ENCODE data around the gene RYR1.
A peak's percentile ranks its signal among the peaks of the same experiment; 100 is the strongest.
"Not testable (repeated sequence)": the region's sequence is repeated elsewhere in the genome, so short reads cannot be mapped to it uniquely, and the experiment has no call there.

Gene RYR1

DNA sequence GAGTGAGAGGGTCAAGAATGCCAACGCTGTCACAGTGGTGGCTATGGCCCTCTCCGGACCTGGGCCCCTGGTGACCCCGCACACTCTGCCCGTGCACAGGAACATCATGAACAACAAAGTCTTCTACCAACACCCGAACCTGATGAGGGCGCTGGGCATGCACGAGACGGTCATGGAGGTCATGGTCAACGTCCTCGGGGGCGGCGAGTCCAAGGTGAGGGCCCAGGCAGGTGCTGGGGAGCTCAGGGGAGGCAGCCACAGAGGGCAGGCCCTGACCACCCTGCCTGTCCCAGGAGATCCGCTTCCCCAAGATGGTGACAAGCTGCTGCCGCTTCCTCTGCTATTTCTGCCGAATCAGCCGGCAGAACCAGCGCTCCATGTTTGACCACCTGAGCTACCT, 62.6 kb downstream of the RYR1 start:
- DNase-seq: no peak

DNA sequence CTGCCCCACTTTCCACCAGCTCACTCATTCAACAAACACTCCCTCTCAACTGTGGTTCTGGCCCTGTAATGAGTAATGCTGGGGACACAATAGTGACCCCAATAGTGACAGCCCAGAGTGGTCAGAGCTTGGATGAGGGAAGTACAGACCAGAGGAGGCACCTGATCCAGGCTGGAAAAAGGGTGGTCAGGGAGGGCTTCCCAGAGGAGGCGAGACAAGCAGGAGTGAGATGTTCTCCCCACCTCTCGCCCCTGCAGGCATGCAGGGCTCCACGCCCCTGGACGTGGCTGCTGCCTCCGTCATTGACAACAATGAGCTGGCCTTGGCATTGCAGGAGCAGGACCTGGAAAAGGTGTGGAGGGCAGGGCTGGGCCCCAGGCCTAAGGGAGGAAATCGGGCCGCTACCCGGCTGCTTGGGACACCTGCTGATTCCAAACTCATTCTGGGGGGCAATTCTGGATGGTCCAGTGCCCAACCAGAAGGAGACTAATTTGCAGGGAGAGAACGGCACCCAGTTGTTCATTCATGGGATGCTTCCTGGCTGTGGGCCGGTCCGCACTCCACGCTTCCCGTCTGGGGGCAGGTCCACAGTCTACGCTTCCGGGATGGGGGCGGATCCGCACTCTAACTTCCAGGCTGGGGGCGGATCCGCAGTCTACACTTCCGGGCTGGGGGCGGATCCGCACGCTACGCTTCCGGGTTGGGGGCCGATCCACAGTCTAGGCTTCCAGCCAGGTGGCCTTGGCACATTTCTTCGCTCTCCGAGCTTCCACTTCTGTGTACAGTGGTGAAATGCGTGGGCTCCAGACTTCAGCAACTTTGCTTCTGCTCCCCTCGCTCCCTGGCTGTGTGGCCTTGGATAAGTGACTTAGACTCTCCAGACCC, 63.4 kb downstream of the RYR1 start:
- DNase-seq: no peak

DNA sequence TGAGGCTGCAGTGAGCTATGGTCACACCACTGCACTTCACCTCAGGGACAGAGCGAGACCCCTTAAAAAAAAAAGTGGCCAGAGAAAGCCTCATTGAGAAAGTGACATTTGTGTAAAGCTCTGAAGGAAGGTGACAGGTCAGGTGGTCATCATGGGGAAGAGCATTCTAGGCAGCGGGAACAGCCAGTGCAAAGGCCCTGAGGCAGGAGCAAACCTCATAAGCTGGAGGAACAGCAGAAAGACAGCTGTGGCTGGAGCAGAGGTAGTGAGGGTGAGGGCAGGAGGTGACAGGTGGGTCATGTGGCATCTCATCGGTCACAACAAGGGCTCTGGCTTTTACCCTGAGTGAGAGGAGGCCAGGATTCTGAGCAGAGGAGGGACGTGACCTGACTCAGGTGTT, 64.4 kb downstream of the RYR1 start:
- DNase-seq: no peak

DNA sequence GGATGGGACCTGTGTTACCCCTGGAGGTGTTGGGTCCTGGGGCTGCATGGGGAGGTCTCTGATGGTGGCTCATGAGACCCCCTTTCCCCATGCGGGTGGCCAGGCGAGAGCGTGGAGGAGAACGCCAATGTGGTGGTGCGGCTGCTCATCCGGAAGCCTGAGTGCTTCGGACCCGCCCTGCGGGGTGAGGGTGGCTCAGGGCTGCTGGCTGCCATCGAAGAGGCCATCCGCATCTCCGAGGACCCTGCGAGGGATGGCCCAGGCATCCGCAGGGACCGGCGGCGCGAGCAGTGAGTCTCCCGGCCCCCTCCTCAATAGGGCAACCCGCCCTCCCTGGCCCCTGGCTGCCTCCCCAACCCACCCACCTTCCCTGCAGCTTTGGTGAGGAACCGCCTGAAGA, 66.0 kb downstream of the RYR1 start:
- DNase-seq: no peak

DNA sequence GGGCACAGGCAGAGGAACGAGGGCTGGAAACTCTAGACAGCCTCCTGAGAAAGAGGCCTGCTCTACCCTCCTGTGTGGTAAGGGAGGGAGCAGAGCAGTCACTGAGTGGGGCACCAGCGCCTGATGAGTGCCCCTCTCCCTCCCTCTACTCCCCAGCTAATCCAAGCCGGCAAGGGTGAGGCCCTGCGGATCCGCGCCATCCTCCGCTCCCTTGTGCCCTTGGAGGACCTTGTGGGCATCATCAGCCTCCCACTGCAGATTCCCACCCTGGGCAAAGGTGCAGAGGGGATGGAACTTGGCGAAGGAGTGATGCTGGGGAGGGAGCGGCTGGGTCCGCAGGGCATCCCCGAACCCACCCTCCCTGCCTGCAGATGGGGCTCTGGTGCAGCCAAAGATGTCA, 67.0 kb downstream of the RYR1 start:
- DNase-seq: no peak

DNA sequence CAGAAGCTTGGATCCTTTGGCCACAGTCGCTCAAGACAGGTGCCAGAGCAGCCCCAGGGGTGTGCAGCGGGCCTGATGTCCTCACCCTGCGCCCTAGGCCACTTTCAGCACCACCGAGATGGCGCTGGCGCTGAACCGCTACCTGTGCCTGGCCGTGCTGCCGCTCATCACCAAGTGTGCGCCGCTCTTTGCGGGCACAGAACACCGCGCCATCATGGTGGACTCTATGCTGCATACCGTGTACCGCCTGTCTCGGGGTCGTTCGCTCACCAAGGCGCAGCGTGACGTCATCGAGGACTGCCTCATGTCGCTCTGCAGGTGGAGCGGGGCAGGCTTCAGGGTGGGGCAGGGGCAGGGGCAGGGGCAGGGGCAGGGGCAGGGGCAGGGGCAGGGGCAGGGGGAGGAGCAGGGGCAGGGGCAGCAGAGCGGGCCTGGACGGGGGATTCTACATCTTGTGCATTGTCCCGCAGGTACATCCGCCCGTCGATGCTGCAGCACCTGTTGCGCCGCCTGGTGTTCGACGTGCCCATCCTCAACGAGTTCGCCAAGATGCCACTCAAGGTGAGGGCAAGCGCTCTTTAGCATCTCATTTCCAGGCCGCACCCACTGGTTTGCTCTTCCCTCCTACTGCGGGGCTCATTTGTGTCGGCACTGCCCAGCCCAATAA, 69.1 kb downstream of the RYR1 start:
- no peak for DNase-seq

DNA sequence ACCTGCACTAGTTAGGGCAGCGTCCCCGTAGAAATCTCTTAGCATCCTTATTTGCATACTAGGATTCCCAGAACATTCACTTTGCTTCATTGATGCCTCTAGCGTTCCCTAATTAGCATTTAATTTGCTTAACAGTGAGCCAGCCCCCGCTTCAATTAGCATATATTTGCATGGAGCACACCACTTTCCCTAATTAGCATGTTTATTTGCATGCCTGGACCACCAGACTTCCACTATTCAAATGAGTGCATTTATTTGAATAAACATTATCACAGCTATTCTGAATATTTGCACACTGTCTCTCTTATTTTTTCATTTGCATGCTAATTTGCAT, 69.6 kb downstream of the RYR1 start:
- no peak for DNase-seq

DNA sequence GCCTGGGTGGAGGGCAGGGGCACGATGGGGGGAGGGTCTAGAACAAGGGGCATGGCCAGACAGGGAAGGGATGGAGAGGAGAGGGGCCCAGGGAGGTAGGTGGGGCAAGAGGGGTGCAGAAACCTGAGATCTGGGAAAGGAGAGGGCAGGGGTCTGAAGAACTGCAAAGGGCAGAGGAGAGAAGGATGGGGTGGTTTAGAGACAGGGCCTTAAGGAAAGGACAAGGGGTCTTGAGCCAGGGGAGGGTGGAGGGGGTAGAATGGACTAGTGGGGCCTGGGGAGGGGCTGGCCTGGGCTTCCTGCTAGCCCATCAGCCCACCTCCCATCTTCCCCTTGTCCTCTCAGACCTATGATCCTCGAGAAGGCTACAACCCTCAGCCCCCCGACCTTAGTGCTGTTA, 72.5 kb downstream of the RYR1 start:
- DNase-seq: no peak

DNA sequence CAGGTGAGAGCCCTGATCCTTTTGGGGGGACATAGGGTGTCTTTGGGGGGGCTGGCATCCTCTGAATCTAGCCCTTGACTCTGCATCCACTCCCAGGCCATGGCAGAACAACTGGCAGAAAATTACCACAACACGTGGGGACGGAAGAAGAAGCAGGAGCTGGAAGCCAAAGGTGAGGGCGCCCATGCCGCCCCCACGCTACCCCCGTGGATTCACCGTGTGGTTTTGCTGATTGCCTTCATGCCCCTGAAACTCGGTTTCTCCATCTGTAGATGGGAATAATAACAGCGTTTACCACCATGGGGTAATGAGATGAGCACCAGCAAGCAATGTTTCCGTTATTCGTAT, 72.9 kb downstream of the RYR1 start:
- DNase-seq: no peak

DNA sequence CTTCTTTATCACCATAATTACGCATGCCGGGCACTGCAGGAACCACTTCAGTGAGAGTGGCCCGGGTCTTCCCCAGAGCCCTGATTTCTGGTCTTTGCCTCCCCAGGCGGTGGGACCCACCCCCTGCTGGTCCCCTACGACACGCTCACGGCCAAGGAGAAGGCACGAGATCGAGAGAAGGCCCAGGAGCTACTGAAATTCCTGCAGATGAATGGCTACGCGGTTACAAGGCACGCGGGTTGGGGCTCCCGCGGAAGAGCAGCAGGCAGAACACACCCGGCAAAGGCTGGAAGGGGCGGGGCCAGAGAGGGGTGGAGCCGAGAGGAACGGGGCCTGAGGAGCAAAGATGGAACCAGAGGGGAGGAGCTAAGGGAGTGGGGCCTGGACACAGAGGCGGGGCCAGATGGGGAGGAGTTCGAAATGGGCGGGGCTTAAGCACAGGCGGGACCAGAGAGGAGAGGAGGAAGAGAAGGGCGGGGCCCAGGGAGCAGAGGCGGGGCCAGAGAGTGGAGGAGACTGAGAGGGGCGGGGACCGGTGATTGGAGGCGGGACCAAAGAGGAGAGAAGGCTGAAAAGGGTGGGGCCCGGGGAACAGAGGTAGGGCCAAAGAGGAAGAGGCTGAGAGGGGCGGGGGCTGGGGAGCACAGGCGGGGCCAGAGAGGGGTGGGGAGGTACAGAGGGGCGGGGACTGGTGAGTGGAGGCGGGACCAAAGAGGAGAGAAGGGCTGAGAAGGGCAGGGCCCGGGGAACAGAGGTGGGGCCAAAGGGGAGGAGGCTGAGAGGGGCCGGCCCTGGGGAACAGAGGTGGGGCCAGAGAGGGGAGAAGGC, 73.4 kb downstream of the RYR1 start:
- DNase-seq: no peak

DNA sequence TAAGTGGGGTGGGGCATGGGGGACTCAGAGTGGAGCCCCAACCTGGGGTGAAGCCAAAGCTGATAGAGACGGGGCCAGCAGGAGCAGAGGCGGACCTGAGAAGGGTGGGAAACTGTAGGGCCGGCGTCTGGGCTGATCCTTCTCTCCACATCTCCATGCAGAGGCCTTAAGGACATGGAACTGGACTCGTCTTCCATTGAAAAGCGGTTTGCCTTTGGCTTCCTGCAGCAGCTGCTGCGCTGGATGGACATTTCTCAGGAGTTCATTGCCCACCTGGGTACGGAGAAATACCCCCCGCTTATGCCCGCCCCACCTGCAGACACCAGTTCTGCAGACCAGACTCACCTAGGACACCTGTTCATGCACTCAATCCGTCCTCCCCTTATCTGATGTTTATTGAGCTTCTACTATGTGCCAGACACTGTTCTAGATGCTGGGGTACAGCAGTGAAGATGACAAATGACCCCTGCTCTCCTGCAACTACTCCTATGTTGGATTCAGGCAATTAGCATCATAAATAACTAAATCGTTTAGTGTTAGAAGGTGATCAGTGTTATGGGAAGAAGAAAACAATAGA, 74.1 kb downstream of the RYR1 start:
- DNase-seq: no peak

DNA sequence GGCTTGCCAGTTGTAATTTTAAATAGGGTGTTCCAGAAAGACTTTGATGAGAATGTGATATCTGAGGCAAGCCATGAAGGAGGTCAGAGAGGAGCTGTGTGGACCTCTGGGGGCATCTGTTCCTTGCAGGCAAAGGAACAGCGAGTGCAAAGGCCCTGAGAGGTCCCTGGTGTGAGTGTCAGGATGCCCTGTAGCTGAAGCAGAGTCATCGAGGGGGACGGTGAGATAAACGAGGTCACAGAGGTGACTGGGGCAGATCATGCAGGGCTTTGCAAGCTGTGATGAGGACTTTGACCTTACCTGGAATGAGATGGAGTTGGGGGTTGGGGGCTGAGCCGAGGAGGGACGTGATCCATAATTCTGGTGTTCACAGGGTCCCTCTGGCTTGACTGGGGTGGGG, 75.0 kb downstream of the RYR1 start:
- DNase-seq: no peak

DNA sequence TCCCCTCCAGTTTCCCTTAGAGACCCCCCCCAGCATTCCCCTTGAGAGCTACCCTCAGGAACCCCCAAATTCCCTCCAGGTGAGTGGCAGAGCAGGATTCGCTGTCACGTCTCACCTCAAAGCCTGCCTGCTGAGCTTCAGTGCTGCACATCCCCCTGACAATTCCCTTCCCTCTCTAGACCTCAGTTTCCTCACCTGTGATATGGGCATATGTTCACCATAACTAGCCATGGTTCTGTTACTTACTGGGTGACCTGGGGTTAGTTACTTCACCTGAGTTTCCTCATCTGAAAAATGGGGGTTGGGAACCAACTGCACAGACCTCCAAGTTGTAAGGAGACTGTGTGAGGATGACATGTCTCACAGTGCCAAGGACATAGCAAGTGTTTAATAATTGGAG, 75.5 kb downstream of the RYR1 start:
- no peak for DNase-seq

DNA sequence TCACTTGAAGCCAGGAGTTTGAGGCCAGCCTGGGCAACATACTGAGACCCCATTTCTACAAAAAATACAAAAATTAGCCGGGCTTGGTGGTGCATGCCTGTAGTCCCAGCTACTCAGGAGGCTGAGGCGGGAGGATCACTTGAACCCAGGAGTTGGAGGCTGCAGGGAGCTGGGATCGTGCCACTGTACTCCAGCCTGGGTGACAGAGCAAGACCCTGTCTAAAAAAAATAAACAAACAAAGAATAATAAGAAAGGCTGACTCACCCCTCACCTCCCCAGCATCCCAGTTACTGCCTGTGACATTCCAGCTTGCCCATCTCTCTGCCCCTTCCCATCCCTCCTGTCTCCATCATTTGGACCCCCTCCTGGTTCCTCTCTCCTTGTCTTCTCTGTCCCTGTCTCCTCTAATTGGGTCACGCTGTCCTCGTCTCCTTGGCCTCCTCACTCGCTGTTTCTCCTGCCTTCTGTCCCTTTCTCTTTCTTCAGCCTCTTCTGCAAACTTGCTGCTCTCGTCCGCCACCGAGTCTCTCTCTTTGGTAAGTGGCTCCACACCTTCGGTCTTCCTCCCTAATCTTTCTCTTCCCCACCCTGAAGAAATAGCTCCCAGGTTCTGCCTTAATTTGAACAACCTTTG, 77.7 kb downstream of the RYR1 start:
- DNase-seq: no peak

DNA sequence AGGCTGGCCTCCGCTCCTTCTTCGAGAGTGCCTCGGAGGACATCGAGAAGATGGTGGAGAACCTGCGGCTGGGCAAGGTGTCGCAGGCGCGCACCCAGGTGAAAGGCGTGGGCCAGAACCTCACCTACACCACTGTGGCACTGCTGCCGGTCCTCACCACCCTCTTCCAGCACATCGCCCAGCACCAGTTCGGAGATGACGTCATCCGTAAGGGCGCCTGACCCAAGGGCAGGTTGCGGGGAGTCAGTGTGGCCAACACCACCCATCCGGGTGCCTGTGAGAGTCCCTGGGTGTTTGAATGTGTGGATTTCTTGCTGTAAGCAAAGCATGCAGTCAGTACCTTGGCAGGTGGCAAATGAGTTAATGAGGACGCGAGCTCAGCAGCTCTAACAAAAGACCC, 78.8 kb downstream of the RYR1 start:
- DNase-seq: no peak

DNA sequence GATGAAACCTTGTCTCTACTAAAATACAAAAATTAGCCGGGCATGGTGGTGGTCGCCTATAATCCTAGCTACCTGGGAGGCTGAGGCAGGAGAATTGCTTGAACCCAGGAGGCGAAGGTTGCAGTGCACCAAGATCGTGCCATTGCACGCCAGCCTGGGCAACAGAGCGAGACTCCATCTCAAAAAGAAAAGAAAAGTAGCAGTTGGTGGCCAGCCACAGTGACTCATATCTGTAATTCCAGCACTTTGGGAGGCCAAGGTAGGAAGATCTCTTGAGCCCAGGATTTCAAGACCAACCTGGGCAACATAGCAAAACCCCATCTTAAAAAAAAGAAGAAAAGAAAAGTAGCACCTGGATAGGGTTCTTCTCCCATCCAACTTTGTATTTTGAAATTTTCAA, 79.7 kb downstream of the RYR1 start:
- not testable (repeated sequence) for DNase-seq

DNA sequence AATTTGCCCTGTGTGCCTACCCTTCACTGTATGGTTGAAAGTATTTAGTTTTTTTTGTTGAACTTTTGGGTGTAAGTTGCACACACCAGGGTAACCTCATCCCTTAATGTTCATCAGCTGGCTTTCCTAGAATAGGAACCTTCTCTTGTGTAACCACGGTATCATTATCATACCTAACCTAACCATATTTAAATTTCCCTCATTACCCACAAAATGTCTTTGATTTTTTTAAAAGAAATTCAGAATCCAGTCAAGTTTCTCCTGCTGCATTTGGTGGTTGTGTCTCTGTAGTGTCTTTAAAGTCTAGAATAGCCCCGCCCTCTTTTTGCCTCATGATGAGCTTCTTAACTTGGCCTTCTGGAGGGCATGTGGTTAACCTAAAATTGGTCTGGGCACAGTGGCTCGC, 80.3 kb downstream of the RYR1 start:
- no peak for DNase-seq

DNA sequence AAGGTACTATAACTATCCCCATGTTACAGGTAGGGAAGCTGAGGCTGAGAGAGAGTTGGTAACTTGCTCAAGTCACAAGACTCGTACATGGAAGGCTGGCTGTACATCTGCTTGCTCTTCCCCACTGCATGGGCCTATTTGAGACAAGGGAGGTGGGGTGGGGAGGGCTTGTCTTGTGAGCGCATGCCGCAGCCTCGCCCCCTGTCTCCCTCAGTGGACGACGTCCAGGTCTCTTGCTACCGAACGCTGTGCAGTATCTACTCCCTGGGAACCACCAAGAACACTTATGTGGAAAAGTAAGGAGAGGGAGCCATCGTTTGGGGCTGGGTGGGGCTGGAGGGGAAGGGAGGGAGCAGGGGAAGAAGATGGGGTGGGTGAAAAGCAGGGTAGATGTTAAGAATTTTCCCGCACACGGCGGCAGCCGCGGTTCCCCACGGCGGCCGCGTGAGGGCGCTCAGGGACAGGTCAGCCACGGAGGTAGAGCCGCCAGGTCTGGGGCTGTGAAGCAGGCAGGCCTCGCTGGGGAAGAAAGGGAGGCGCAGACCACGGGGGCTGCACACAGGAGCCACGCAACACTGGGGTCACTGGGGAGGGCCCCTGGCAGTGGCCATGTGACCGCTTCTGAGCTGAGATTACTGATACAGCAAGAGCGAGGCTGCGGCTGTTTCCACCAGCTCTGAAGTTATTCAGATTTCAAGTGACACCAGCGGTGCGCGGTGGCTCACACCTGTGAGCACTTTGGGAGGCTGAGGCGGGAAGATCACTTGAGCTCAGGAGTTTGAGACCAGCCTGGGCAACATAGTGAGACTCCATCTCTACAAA, 81.5 kb downstream of the RYR1 start:
- DNase-seq: peak; percentile 28

DNA sequence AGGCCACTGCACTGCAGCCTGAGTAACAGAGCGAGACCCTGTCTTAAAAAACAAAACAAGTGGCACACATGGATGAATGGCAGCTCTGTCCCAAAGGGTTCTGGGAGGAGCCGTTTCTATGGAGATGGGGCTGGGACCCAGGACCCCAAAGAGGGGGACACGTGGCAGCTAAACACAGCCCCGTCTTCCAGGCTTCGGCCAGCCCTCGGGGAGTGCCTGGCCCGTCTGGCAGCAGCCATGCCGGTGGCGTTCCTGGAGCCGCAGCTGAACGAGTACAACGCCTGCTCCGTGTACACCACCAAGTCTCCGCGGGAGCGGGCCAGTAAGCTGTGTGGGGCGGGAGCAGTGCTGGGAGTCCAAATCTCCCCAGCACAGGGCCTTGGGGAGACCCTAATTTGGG, 82.4 kb downstream of the RYR1 start:
- no peak for DNase-seq

DNA sequence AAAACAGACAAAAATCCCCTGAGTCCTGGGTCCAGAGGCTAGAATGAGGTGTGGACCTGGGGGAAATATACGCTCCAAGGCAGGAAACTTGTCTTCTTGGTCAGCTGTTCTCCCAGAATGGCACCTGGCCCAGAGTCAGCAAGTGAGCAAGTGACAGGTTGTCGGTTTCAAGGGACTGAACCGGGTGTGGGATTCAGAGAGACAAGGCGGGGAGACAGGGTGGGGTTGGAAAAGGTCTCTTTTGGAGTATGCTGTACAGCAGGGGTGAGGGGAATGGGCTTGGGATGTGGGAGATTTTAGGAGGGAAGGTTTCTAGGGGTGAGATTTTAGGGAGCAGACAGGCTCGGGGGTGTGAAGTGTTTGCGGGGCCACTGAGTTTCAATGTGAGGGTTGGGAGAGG, 83.3 kb downstream of the RYR1 start:
- DNase-seq: no peak

DNA sequence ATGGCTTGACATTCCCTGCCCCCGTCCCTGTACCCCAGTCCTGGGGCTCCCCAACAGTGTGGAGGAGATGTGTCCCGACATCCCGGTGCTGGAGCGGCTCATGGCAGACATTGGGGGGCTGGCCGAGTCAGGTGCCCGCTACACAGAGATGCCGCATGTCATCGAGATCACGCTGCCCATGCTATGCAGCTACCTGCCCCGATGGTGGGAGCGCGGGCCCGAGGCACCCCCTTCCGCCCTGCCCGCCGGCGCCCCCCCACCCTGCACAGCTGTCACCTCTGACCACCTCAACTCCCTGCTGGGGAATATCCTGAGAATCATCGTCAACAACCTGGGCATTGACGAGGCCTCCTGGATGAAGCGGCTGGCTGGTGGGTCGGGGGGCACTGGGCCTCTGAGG, 83.8 kb downstream of the RYR1 start:
- DNase-seq: no peak

DNA sequence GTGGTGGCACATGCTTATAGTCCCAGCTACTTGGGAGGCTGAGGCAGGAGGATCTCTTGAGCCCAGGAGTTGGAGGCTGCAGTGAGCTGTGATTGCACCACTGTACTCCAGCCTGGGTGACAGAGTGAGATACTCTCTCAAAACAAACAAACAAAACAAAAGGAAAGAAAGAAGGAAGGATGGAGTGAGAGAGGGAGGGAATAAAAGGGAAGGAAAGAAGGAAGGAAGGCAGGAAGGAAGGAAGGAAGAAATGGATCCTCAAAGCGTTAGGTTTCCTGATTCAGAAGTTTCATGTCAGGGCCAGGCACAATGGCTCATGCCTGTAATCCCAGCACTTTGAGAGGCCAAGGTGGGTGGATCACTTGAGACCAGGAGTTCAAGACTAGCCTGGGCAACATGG, 84.5 kb downstream of the RYR1 start:
- DNase-seq: not testable (repeated sequence)

All from NCI-H1092 (cell line).